GM12873 (cell line): ENCODE results near the gene H2BW2.
"Not testable (repeated sequence)": the region's sequence is repeated elsewhere in the genome, so short reads cannot be mapped to it uniquely, and the experiment has no call there.

ENCODE experiments used
- CTCF ChIP-seq: IDR thresholded peaks from 2 replicates; pipeline ENCODE4 v1.5.1; 2012; ENCODE audit warnings: low read depth, mild to moderate bottlenecking, moderate library complexity, low read length, control low read depth; ENCODE audit not compliant: insufficient read depth; ENCODE audit errors: missing control alignments

Gene H2BW2

GRCh38 chrX:104045642-104046041, 5.9 kb downstream of the H2BW2 start:
- TF ChIP-seq CTCF, result no peak

GRCh38 chrX:104047171-104047570, 7.4 kb downstream of the H2BW2 start:
- TF ChIP-seq CTCF, result no peak

- TF ChIP-seq CTCF, result not testable (repeated sequence)
Observed at GRCh38 chrX:104075778-104076445, 36.2 kb downstream of the H2BW2 start, which contains the start of gene TMSB15C. Gene TMSB15C, minus strand, starts transcription at chrX:104076236.

- no peak for TF ChIP-seq CTCF
Observed at GRCh38 chrX:104084063-104084462, 44.3 kb downstream of the H2BW2 start.

GRCh38 chrX:104084534-104085277, 45.0 kb downstream of the H2BW2 start:
- no peak for TF ChIP-seq CTCF

- no peak for TF ChIP-seq CTCF
Observed at GRCh38 chrX:104085477-104085876, 45.7 kb downstream of the H2BW2 start.

GRCh38 chrX:104085919-104086318, 46.2 kb downstream of the H2BW2 start:
- TF ChIP-seq CTCF, result no peak
